ENCODE measurements around the gene MAST4. TPM values are rescaled to one million over a fixed set of nuclear protein-coding genes. Genes with fewer than 3 reads are reported as not detected.

Gene MAST4
- total RNA-seq, 2 donors from 2014 or later = 11.0 to 11.5 TPM

DNA sequence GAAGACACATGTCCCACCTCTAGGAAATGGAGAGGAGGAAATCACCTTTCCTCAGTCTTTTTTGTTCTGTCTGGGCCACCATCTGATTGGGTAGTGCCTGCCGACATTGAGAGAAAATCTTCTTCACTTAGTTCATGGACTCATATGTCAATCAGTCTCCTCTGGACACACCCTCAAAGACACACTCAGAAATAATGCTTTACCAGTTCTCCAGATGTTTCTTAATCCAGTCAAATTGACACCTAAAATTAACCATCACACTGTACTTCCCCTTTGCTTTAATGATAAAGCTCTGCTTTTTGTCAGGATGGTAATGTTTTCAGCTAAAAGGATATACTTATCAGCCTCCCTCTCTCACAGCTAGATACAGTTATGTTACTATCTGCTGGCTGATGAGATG is 333.1 kb downstream of the MAST4 start:
- H3K9me3 ChIP-seq (ENCODE audit: control insufficient read depth, low read length) = no peaks in the 10 kb centered on the region
- H3K9me3 Mint-ChIP-seq = no peaks in the 10 kb centered on the region
- H3K27ac Mint-ChIP-seq = no peak overlapping the region
- no peaks in the 10 kb centered on the region for H3K36me3 ChIP-seq (ENCODE audit: control insufficient read depth, insufficient read depth, low read length)
- no peak for DNase-seq
- H3K4me1 ChIP-seq (ENCODE audit: control insufficient read depth, insufficient read depth, low read length) = no peaks in the 10 kb centered on the region
- H3K27me3 ChIP-seq (ENCODE audit: control insufficient read depth, insufficient read depth, low read length, poor library complexity, severe bottlenecking) = no peaks in the 10 kb centered on the region
- H3K27ac ChIP-seq (ENCODE audit: low read depth, low read length) = no peak overlapping the region
- no peak overlapping the region for H3K4me3 ChIP-seq (ENCODE audit: low read length)
- H3K4me1 Mint-ChIP-seq = no peaks in the 10 kb centered on the region
- no peaks in the 10 kb centered on the region for H3K36me3 Mint-ChIP-seq (ENCODE audit: low read depth)
- no peaks in the 10 kb centered on the region for H3K27me3 Mint-ChIP-seq (ENCODE audit: insufficient read depth)
- 93% methylated on average over 1 of the region's 1 CpG for WGBS, 2 experiments (ENCODE audit: insufficient coverage in 1 of 2, insufficient read length in 1 of 2)
- TF ChIP-seq CTCF (conservative IDR thresholded peaks at IDR 0.05) = no peak
- H3K9ac ChIP-seq (ENCODE audit: extremely low read depth, low read length, poor library complexity, severe bottlenecking) = no peak overlapping the region
- H3K4me3 Mint-ChIP-seq = no peak overlapping the region

GRCh38 chr5:66929995-66930394 is 333.8 kb downstream of the MAST4 start:
- H3K4me3 ChIP-seq (ENCODE audit: low read length) = no peak overlapping the region
- H3K27me3 ChIP-seq (ENCODE audit: control insufficient read depth, insufficient read depth, low read length, poor library complexity, severe bottlenecking) = no peaks in the 10 kb centered on the region
- 90 to 100% methylated on average over 1 to 2 of the region's 2 CpGs for WGBS, 2 experiments (ENCODE audit: insufficient coverage in 1 of 2, insufficient read length in 1 of 2)
- H3K27ac ChIP-seq (ENCODE audit: low read depth, low read length) = no peak overlapping the region
- no peaks in the 10 kb centered on the region for H3K27me3 Mint-ChIP-seq (ENCODE audit: insufficient read depth)
- no peaks in the 10 kb centered on the region for H3K9me3 Mint-ChIP-seq
- no peak overlapping the region for H3K9ac ChIP-seq (ENCODE audit: extremely low read depth, low read length, poor library complexity, severe bottlenecking)
- H3K9me3 ChIP-seq (ENCODE audit: control insufficient read depth, low read length) = no peaks in the 10 kb centered on the region
- H3K27ac Mint-ChIP-seq = no peak overlapping the region
- DNase-seq = no peak
- no peaks in the 10 kb centered on the region for H3K36me3 ChIP-seq (ENCODE audit: control insufficient read depth, insufficient read depth, low read length)
- no peak for TF ChIP-seq CTCF (conservative IDR thresholded peaks at IDR 0.05)
- no peaks in the 10 kb centered on the region for H3K36me3 Mint-ChIP-seq (ENCODE audit: low read depth)
- H3K4me3 Mint-ChIP-seq = no peak overlapping the region
- H3K4me1 Mint-ChIP-seq = no peaks in the 10 kb centered on the region
- no peaks in the 10 kb centered on the region for H3K4me1 ChIP-seq (ENCODE audit: control insufficient read depth, insufficient read depth, low read length)

GRCh38 chr5:66931651-66932050 is 335.5 kb downstream of the MAST4 start:
- Histone ChIP-seq H3K9me3 (ENCODE audit: control insufficient read depth, low read length) (no peaks in the 10 kb centered on the region), H3K27me3 (ENCODE audit: control insufficient read depth, insufficient read depth, low read length, poor library complexity, severe bottlenecking) (no peaks in the 10 kb centered on the region), H3K4me3 (ENCODE audit: low read length) (no peak overlapping the region), H3K36me3 (ENCODE audit: control insufficient read depth, insufficient read depth, low read length) (no peaks in the 10 kb centered on the region), H3K9ac (ENCODE audit: extremely low read depth, low read length, poor library complexity, severe bottlenecking) (no peak overlapping the region), H3K27ac (ENCODE audit: low read depth, low read length) (no peak overlapping the region), H3K4me1 (ENCODE audit: control insufficient read depth, insufficient read depth, low read length) (no peaks in the 10 kb centered on the region)
- TF ChIP-seq CTCF (conservative IDR thresholded peaks at IDR 0.05) = no peak
- Mint-ChIP-seq H3K27me3 (ENCODE audit: insufficient read depth) (no peaks in the 10 kb centered on the region), H3K4me3 (no peak overlapping the region), H3K27ac (no peak overlapping the region), H3K9me3 (no peaks in the 10 kb centered on the region), H3K36me3 (ENCODE audit: low read depth) (no peaks in the 10 kb centered on the region), H3K4me1 (peaks cover 4% of the 10 kb centered on the region)
- WGBS, 2 experiments (ENCODE audit: insufficient coverage in 1 of 2, insufficient read length in 1 of 2) = 80 to 97% methylated on average over 1 to 4 of the region's 5 CpGs
- DNase-seq = no peak

Data from endodermal cell (in vitro differentiated cells).